HUES48 (cell line): Measurements from ENCODE around the gene KIF5C.

Experiments used
- H3K27ac ChIP-seq: one replicate; pipeline ENCODE4 v1.7.0; 2013; ENCODE audit warnings: low read depth, low read length, inconsistent platforms
- H3K27me3 ChIP-seq: 2 replicates; pipeline ENCODE4 v1.6.1; 2013; ENCODE audit warnings: mild to moderate bottlenecking, low read length; ENCODE audit not compliant: control insufficient read depth, insufficient read depth
- H3K36me3 ChIP-seq: 2 replicates; pipeline ENCODE4 v1.6.1; 2013; ENCODE audit warnings: low read length; ENCODE audit not compliant: control insufficient read depth, insufficient read depth
- H3K4me1 ChIP-seq: 2 replicates; pipeline ENCODE4 v1.6.1; 2013; ENCODE audit warnings: mild to moderate bottlenecking, low read length; ENCODE audit not compliant: control insufficient read depth, insufficient read depth
- H3K4me3 ChIP-seq: 2 replicates; pipeline ENCODE4 v1.5.1; 2013; ENCODE audit warnings: mild to moderate bottlenecking, low read depth, low read length
- H3K9ac ChIP-seq: 2 replicates; pipeline ENCODE4 v1.6.1; 2013; ENCODE audit warnings: mild to moderate bottlenecking, low read depth, low read length, moderate library complexity
- H3K9me3 ChIP-seq: 2 replicates; pipeline ENCODE4 v1.6.1; 2013; ENCODE audit warnings: low read length; ENCODE audit not compliant: control insufficient read depth, insufficient read depth

KIF5C gene

GRCh38 chr2:149015926-149016563, 141.0 kb downstream of the KIF5C start:
- no peak overlapping the region for H3K9ac ChIP-seq
- no peak overlapping the region for H3K27ac ChIP-seq
- H3K27me3 ChIP-seq: no peaks in the 10 kb centered on the region
- H3K36me3 ChIP-seq: peaks cover 62% of the 10 kb centered on the region
- H3K4me3 ChIP-seq: no peak overlapping the region
- H3K9me3 ChIP-seq: no peaks in the 10 kb centered on the region
- H3K4me1 ChIP-seq: no peaks in the 10 kb centered on the region; the same call in 1 of the 2 replicates

GRCh38 chr2:149017116-149017985, 142.3 kb downstream of the KIF5C start:
- peaks cover 49% of the 10 kb centered on the region for H3K36me3 ChIP-seq
- H3K9ac ChIP-seq: no peak overlapping the region
- H3K27ac ChIP-seq: no peak overlapping the region
- no peaks in the 10 kb centered on the region for H3K27me3 ChIP-seq
- H3K4me1 ChIP-seq: no peaks in the 10 kb centered on the region; the same call in 1 of the 2 replicates
- H3K9me3 ChIP-seq: no peaks in the 10 kb centered on the region
- no peak overlapping the region for H3K4me3 ChIP-seq

GRCh38 chr2:149018981-149019380, 144.0 kb downstream of the KIF5C start:
- Histone ChIP-seq H3K9ac (no peak overlapping the region), H3K9me3 (no peaks in the 10 kb centered on the region), H3K4me1 (no peaks in the 10 kb centered on the region; the same call in 1 of the 2 replicates), H3K4me3 (no peak overlapping the region), H3K36me3 (peaks cover 35% of the 10 kb centered on the region), H3K27ac (no peak overlapping the region), H3K27me3 (no peaks in the 10 kb centered on the region)

GRCh38 chr2:149019768-149020167, 144.7 kb downstream of the KIF5C start:
- no peaks in the 10 kb centered on the region for H3K9me3 ChIP-seq
- H3K9ac ChIP-seq: no peak overlapping the region
- peaks cover 27% of the 10 kb centered on the region for H3K36me3 ChIP-seq
- no peak overlapping the region for H3K27ac ChIP-seq
- no peaks in the 10 kb centered on the region; the same call in 1 of the 2 replicates for H3K4me1 ChIP-seq
- H3K27me3 ChIP-seq: no peaks in the 10 kb centered on the region
- no peak overlapping the region for H3K4me3 ChIP-seq

- Histone ChIP-seq H3K4me1 (no peaks in the 10 kb centered on the region; the same call in 1 of the 2 replicates), H3K27me3 (no peaks in the 10 kb centered on the region), H3K36me3 (peaks cover 26% of the 10 kb centered on the region), H3K27ac (no peak overlapping the region), H3K9me3 (no peaks in the 10 kb centered on the region), H3K9ac (no peak overlapping the region), H3K4me3 (no peak overlapping the region)
Measured at GRCh38 chr2:149020432-149020851, 145.4 kb downstream of the KIF5C start.

GRCh38 chr2:149021271-149021719, 146.3 kb downstream of the KIF5C start:
- Histone ChIP-seq H3K27me3 (no peaks in the 10 kb centered on the region), H3K4me3 (no peak overlapping the region), H3K36me3 (peaks cover 20% of the 10 kb centered on the region), H3K27ac (no peak overlapping the region), H3K9me3 (no peaks in the 10 kb centered on the region), H3K9ac (no peak overlapping the region), H3K4me1 (no peaks in the 10 kb centered on the region; the same call in 1 of the 2 replicates)

GRCh38 chr2:149021761-149022160, 146.7 kb downstream of the KIF5C start:
- Histone ChIP-seq H3K9me3 (no peaks in the 10 kb centered on the region), H3K4me3 (no peak overlapping the region), H3K4me1 (peaks cover 1% of the 10 kb centered on the region), H3K27me3 (no peaks in the 10 kb centered on the region), H3K27ac (no peak overlapping the region), H3K9ac (no peak overlapping the region), H3K36me3 (peaks cover 20% of the 10 kb centered on the region)

GRCh38 chr2:149023091-149023490, 148.1 kb downstream of the KIF5C start:
- Histone ChIP-seq H3K27me3 (no peaks in the 10 kb centered on the region), H3K36me3 (peaks cover 15% of the 10 kb centered on the region), H3K4me1 (peaks cover 14% of the 10 kb centered on the region), H3K4me3 (no peak overlapping the region), H3K27ac (no peak overlapping the region), H3K9me3 (no peaks in the 10 kb centered on the region), H3K9ac (no peak overlapping the region)

- Histone ChIP-seq H3K27ac (peak overlapping the region; percentile 34), H3K27me3 (no peaks in the 10 kb centered on the region), H3K36me3 (no peaks in the 10 kb centered on the region; the same call in 1 of the 2 replicates), H3K9me3 (no peaks in the 10 kb centered on the region), H3K9ac (no peak overlapping the region), H3K4me3 (no peak overlapping the region), H3K4me1 (peaks cover 16% of the 10 kb centered on the region)
Measured at GRCh38 chr2:149027590-149028250, 152.7 kb downstream of the KIF5C start.

GRCh38 chr2:149028377-149028776, 153.3 kb downstream of the KIF5C start:
- H3K9me3 ChIP-seq: no peaks in the 10 kb centered on the region
- H3K9ac ChIP-seq: no peak overlapping the region
- peaks cover 16% of the 10 kb centered on the region for H3K4me1 ChIP-seq
- H3K27me3 ChIP-seq: no peaks in the 10 kb centered on the region
- H3K36me3 ChIP-seq: no peaks in the 10 kb centered on the region; the same call in 1 of the 2 replicates
- no peak overlapping the region for H3K4me3 ChIP-seq
- no peak overlapping the region for H3K27ac ChIP-seq
